Testis (tissue), 3 donors: ENCODE data around the gene SCARB1. TPM values are rescaled to one million over a fixed set of nuclear protein-coding genes. Genes with fewer than 3 reads are reported as not detected.

Experiments
- DNase-seq: peaks from one replicate; pipeline ENCODE4 v3.0.0-alpha.2; 2019
- H3K27ac ChIP-seq, 2 donors: fragments of 200-600 bp; sonication (generic); one replicate each; pipeline ENCODE4 v1.5.1; 2019
- H3K27me3 ChIP-seq: fragments of 200-600 bp; sonication (generic); one replicate; pipeline ENCODE4 v1.5.1; 2019
- H3K36me3 ChIP-seq: fragments of 200-600 bp; sonication (generic); one replicate; pipeline ENCODE4 v1.5.1; 2017; ENCODE audit warnings: low read depth; ENCODE audit errors: missing control alignments
- H3K4me1 ChIP-seq: fragments of 200-600 bp; sonication (generic); one replicate; pipeline ENCODE4 v1.5.1; 2019
- H3K4me3 ChIP-seq, 2 donors: fragments of 200-600 bp; sonication (generic); one replicate each; pipeline ENCODE4 v1.5.1; 2017 to 2019
- H3K9me3 ChIP-seq: fragments of 200-600 bp; sonication (generic); one replicate; pipeline ENCODE4 v1.5.1; 2017
- POLR2A ChIP-seq: fragments of 450-650 bp; IDR thresholded peaks from one replicate; pipeline ENCODE4 v1.6.1; 2017; ENCODE audit warnings: antibody characterized with exemption, mild to moderate bottlenecking, moderate library complexity
- WGBS, 2 donors: methylation state at CpG; one replicate each; pipeline ENCODE4 v1.1.5; 2018; 5-methylcytosine and 5-hydroxymethylcytosine counted together
- intact Hi-C: fragments of 100-400 bp; cut with DNase I; formaldehyde crosslinking; loops from one replicate; pipeline ENCODE4 v1.15.1; 2023; ENCODE audit warnings: low total_unique reads
- polyA plus RNA-seq: library from polyadenylated mRNA; stranded (reverse); fragments of 350-450 nt; fragmentation: Illumina TruSeq; extraction: RNeasy Lipid Tissue Mini Kit (QIAGEN cat#74804); gene quantifications from one replicate; pipeline ENCODE4 v1.2.3, GENCODE V29; 2014; ENCODE audit warnings: low read depth, low replicate concordance; ENCODE audit not compliant: insufficient read depth
- total RNA-seq, 2 donors: library from RNA; depleted of rRNA; stranded (reverse); fragments of >200 nt; gene quantifications; one replicate each; pipeline ENCODE4 v1.2.3, GENCODE V29; 2016
- TF ChIP-seq, protein P1 (sequence below), 3 experiments: fragments of 450-650 bp in 2 of 3; fragments of 200-600 bp in 1 of 3; sonication (generic) in 1 of 3; IDR thresholded peaks; one replicate each; pipeline ENCODE4 v1.5.1; 2016 to 2019; ENCODE audit warnings: antibody characterized with exemption in 3 of 3, mild to moderate bottlenecking in 2 of 3, moderate library complexity in 1 of 3

SCARB1 gene
- total and polyA plus RNA-seq, 3 donors from 2014 or later, result 46.9 to 116 (median 73.6) TPM

DNA sequence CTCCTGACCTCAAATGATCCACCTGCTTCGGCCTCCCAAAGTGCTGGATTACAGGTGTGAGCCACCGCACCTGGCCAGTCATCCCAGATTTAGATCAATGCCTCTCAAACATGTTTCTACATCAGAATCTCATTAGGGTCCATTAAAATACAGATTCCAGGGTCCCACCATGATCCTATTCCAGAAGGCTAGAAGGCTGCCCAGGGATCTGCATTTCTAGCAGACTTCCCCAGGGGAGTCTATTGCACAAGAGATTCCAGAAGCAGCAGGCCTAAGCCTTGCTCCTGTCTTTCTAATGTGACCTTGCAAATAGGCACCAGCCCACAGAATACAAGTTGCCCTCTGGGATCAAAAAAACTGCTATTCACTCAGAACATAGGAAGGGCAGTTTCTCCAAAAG is 81.5 kb downstream of the SCARB1 start:
- H3K27ac ChIP-seq, result no peak overlapping the region
- TF ChIP-seq, protein P1, sequence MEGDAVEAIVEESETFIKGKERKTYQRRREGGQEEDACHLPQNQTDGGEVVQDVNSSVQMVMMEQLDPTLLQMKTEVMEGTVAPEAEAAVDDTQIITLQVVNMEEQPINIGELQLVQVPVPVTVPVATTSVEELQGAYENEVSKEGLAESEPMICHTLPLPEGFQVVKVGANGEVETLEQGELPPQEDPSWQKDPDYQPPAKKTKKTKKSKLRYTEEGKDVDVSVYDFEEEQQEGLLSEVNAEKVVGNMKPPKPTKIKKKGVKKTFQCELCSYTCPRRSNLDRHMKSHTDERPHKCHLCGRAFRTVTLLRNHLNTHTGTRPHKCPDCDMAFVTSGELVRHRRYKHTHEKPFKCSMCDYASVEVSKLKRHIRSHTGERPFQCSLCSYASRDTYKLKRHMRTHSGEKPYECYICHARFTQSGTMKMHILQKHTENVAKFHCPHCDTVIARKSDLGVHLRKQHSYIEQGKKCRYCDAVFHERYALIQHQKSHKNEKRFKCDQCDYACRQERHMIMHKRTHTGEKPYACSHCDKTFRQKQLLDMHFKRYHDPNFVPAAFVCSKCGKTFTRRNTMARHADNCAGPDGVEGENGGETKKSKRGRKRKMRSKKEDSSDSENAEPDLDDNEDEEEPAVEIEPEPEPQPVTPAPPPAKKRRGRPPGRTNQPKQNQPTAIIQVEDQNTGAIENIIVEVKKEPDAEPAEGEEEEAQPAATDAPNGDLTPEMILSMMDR (IDR thresholded peaks at IDR 0.05), result no peak
- TF ChIP-seq POLR2A, result no peak
- H3K9me3 ChIP-seq, result no peaks in the 10 kb centered on the region
- H3K4me1 ChIP-seq, result no peaks in the 10 kb centered on the region
- H3K27me3 ChIP-seq, result no peaks in the 10 kb centered on the region
- intact Hi-C loops, result no loop called here
- H3K4me3 ChIP-seq, result no peak overlapping the region
- no peaks in the 10 kb centered on the region for H3K36me3 ChIP-seq
- DNase-seq, result no peak
- 91 to 98% methylated on average over 2 of the region's 2 CpGs for whole genome bisulfite sequencing, 2 donors

DNA sequence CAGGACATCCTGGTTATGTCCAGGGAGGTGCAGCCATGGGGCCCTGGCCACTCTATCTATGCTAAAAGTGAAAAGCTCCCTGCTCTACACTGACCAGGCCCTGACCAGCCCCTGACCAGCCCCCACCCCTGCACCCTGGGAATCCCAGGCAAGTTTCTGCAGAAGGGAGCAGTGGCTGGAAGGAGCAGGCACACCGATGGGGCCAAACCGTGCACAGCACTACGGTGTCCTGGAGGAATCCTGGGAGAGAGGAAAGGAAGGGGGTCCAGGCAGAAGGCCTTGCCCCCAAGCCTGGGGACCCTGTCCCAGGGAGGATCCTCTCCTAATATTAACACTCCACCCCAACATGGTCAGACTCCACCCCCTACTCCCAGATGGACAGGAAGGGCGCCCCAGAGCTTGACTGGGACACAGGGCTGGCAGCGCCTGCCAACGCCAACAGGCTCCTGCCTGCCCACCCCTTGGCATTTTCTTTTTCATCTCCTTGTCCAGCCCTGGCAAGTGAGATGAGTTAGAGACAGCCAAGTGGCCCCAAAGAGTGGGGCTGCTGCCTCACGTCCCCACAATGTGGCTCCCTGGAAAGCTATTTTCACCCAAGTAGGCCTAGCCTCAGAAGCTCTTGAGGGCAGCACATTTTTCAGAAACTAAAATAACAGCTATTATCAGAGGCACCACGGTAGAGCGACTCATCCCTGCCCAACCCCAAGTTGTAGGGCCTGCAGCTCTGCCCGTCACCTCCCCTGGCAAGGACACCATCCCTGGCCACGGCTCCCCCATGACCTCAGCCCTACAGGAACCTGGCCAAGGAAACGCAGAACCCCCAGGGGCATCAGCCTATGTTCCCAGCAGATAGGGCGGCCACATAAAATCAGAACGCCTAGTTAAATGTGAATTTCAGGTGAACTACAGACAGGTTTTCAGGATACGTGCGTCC is 82.6 kb downstream of the SCARB1 start:
- Histone ChIP-seq H3K4me3 (no peak overlapping the region), H3K27me3 (no peaks in the 10 kb centered on the region), H3K36me3 (no peaks in the 10 kb centered on the region), H3K9me3 (no peaks in the 10 kb centered on the region), H3K4me1 (no peaks in the 10 kb centered on the region), H3K27ac (no peak overlapping the region)
- intact Hi-C loops, result no loop called here
- DNase-seq, result no peak
- TF ChIP-seq POLR2A, result no peak
- TF ChIP-seq, protein P1 (IDR thresholded peaks at IDR 0.05), result no peak
- WGBS, 2 donors, result 85 to 90% methylated on average over 8 to 16 of the region's 16 CpGs

DNA sequence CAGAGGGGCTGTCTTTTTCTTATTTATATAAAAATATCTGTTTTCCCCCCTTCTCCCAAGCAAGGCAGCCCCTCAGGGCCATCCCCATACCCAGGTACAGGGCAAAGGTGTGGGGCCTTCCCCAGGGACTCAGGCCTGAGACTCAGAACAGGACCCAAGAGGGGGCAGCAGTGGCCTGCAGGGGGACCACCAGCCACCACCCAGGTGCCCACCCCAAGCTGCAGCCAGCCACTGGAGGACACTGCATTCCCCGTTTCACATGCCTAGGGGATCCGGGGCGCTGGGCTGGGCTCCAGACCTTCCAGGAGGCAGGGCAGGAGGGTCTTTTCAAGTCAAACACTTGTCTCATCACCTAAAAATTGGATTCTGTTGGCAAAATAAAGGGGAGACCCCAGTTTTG is 83.3 kb downstream of the SCARB1 start:
- TF ChIP-seq, protein P1 (IDR thresholded peaks at IDR 0.05), result no peak
- TF ChIP-seq POLR2A, result no peak
- Histone ChIP-seq H3K9me3 (no peaks in the 10 kb centered on the region), H3K27me3 (no peaks in the 10 kb centered on the region), H3K27ac (no peak overlapping the region), H3K4me1 (no peaks in the 10 kb centered on the region), H3K4me3 (no peak overlapping the region), H3K36me3 (no peaks in the 10 kb centered on the region)
- intact Hi-C loops, result no loop called here
- DNase-seq, result no peak
- 94% methylated on average over 3 of the region's 3 CpGs; no CpG with 5 or more reads in 1 of the 2 donors for WGBS, 2 donors

DNA sequence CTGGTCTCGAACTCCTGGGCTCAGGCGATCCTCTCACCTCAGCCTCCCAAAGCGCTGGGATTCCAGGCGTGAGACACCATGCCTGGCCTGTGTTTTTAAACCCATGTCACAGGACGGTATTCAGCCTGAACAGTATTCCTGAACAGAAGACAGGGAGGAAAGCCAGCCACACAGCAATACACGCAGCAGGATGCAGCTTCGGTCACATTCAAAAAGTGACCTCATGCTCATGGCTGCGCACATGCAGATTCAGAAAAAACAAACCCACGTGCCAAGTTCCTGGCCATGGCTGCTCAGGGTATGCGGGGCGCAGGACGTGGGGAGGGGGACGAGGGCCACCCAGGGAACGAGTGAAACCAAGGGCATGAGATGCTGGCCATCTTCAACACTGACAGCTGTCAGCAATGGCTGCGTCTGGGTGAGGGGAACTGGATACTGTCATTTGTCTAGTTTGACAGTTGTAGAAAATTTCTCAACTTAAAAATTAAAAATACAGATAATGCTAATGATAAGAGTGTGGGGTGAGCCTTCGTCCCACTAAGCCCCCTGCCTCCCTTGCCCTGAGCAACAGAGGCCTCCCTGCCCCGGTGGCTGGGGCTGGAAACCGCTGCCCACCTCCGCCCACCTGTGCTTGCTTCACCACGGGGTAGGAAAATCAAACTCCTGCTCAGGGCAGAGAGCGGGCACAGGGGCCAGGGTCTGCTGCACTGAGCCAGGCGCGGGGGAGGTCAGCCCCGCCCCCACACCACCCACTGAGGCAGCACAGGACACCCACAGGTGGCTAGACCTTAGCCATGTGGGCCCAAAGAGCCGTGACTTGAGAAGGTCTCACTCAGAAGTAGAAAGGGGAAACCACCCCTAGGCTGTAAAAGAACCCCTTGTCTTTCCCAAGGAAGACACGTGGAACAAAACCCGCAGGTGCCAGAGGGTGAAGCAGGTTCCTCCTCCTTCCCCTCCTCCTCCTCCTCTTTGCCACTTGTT is 84.2 kb downstream of the SCARB1 start:
- no peak overlapping the region for H3K27ac ChIP-seq
- no peaks in the 10 kb centered on the region for H3K4me1 ChIP-seq
- DNase-seq, result no peak
- H3K9me3 ChIP-seq, result no peaks in the 10 kb centered on the region
- H3K36me3 ChIP-seq, result no peaks in the 10 kb centered on the region
- WGBS, 2 donors, result 84 to 87% methylated on average over 25 to 27 of the region's 27 CpGs
- intact Hi-C loops, result no loop called here
- no peak for TF ChIP-seq POLR2A
- TF ChIP-seq, protein P1 (IDR thresholded peaks at IDR 0.05), result no peak
- no peak overlapping the region for H3K4me3 ChIP-seq
- H3K27me3 ChIP-seq, result no peaks in the 10 kb centered on the region
